ENCODE results near the gene GCH1.

GRCh38 chr14:54942913-54943312 is 40.3 kb upstream of the GCH1 start:
- no peak for TF ChIP-seq CTCF (IDR thresholded peaks at IDR 0.05; ENCODE audit: low read length)
- TF ChIP-seq EZH2 (optimal IDR thresholded peaks at IDR 0.05; ENCODE audit: low read depth, low read length), result no peak

Data from MM.1S (cell line).